A673 (cell line): ENCODE data around the gene ST8SIA3. TPM values are rescaled to one million over a fixed set of nuclear protein-coding genes. Genes with fewer than 3 reads are reported as not detected.

Experiments
- BruUV-seq: library from RNA; stranded (reverse); fragments of 400-500 nt; replicated peaks from 2 replicates; lab custom pipeline; 2021; lab: Mats Ljungman, UMichigan
- CTCF ChIA-PET: fragments of 300-600 bp; sonication (Branson Sonifier 250); formaldehyde crosslinking; loops from one replicate; lab custom pipeline; 2022; ENCODE audit warnings: antibody characterized with exemption; lab: Charles Lee
- POLR2A ChIA-PET: fragments of 300-600 bp; sonication (Branson Sonifier 250); formaldehyde crosslinking; loops from one replicate; lab custom pipeline; 2022; ENCODE audit warnings: antibody characterized with exemption; ENCODE audit not compliant: low non-redundant PET; lab: Charles Lee
- DNase-seq: peaks from one replicate; pipeline ENCODE4 v3.0.0-alpha.2; 2015; ENCODE audit warnings: low spot score
- H3K27ac ChIP-seq: fragments of 200-600 bp; sonication (generic); 2 replicates; pipeline ENCODE4 v1.5.1; 2016; ENCODE audit warnings: mixed run types, low read depth, mild to moderate bottlenecking, mixed read lengths, antibody characterized with exemption, low read length; ENCODE audit not compliant: poor library complexity, severe bottlenecking
- H3K27me3 ChIP-seq: fragments of 200-600 bp; sonication (generic); replicated peaks from 2 replicates; pipeline ENCODE4 v1.6.1; 2017; ENCODE audit warnings: mixed run types, low read depth, mild to moderate bottlenecking, mixed read lengths, antibody characterized with exemption, low read length; ENCODE audit not compliant: insufficient read depth, poor library complexity
- H3K36me3 ChIP-seq: fragments of 200-600 bp; sonication (generic); 2 replicates; pipeline ENCODE4 v1.6.1; 2016; ENCODE audit warnings: mixed run types, mild to moderate bottlenecking, mixed read lengths, antibody characterized with exemption, low read length; ENCODE audit not compliant: insufficient read depth, poor library complexity, severe bottlenecking
- H3K4me1 ChIP-seq: fragments of 200-600 bp; sonication (generic); 2 replicates; pipeline ENCODE4 v1.6.1; 2017; ENCODE audit warnings: mixed run types, mild to moderate bottlenecking, mixed read lengths, antibody characterized with exemption, low read length; ENCODE audit not compliant: insufficient read depth, poor library complexity, severe bottlenecking
- H3K4me3 ChIP-seq: fragments of 200-600 bp; sonication (generic); 2 replicates; pipeline ENCODE4 v1.5.1; 2016; ENCODE audit warnings: low read depth, mixed run types, mild to moderate bottlenecking, mixed read lengths, low read length; ENCODE audit not compliant: poor library complexity, severe bottlenecking
- H3K9me3 ChIP-seq: fragments of 200-600 bp; sonication (generic); 2 replicates; pipeline ENCODE4 v1.6.1; 2016; ENCODE audit warnings: mixed run types, low read depth, mild to moderate bottlenecking, mixed read lengths, antibody characterized with exemption, low read length; ENCODE audit not compliant: poor library complexity, severe bottlenecking
- CTCF ChIP-seq: fragments of 300-800, 200-600 bp; sonication (generic); conservative IDR thresholded peaks from 2 replicates; pipeline ENCODE4 v1.5.1; 2017; ENCODE audit warnings: low read depth, mild to moderate bottlenecking, antibody characterized with exemption, low read length, moderate library complexity, mixed read lengths
- EZH2 ChIP-seq: fragments of 200-600 bp; sonication (generic); IDR thresholded peaks from 2 replicates; pipeline ENCODE4 v1.6.1; 2017; ENCODE audit warnings: borderline replicate concordance, low read depth, mild to moderate bottlenecking, mixed read lengths, antibody characterized with exemption, low read length; ENCODE audit not compliant: poor library complexity, severe bottlenecking
- intact Hi-C: fragments of 100-400 bp; cut with micrococcal nuclease; formaldehyde crosslinking; loops from one replicate; pipeline ENCODE4 v1.10.0; 2022; ENCODE audit not compliant: unreplicated experiment
- total RNA-seq: library from RNA; stranded (reverse); gene quantifications from 2 replicates; pipeline ENCODE4 v1.2.3, GENCODE V29; 2021

The ST8SIA3 gene
- total RNA-seq, 1 experiment from 2014 or later = not detected

GRCh38 chr18:57364460-57364859 is 12.1 kb downstream of the ST8SIA3 start:
- CTCF ChIA-PET = no interaction called here

GRCh38 chr18:57366528-57367081 is 14.2 kb downstream of the ST8SIA3 start:
- CTCF ChIA-PET = no interaction called here
- Histone ChIP-seq H3K27me3 (peaks cover 85% of the 10 kb centered on the region), H3K4me1 (no peaks in the 10 kb centered on the region), H3K27ac (no peak overlapping the region), H3K36me3 (no peaks in the 10 kb centered on the region), H3K9me3 (no peaks in the 10 kb centered on the region), H3K4me3 (no peak overlapping the region)
- no peak for TF ChIP-seq EZH2
- no peak for TF ChIP-seq CTCF
- POLR2A ChIA-PET = no interaction called here
- no peak for DNase-seq
- BruUV-seq = no TSS peak
- intact Hi-C loops = no loop called here

More at GRCh38 chr18:57364460-57364859, 12.1 kb downstream of the ST8SIA3 start:
- BruUV-seq = no TSS peak
- no peaks in the 10 kb centered on the region for H3K4me1 ChIP-seq
- no peak for TF ChIP-seq EZH2
- TF ChIP-seq CTCF = no peak
- POLR2A ChIA-PET = no interaction called here
- no peak overlapping the region for H3K27ac ChIP-seq
- no peak overlapping the region for H3K4me3 ChIP-seq
- H3K27me3 ChIP-seq = peaks cover 84% of the 10 kb centered on the region
- DNase-seq = no peak
- H3K36me3 ChIP-seq = no peaks in the 10 kb centered on the region
- intact Hi-C loops = no loop called here
- no peaks in the 10 kb centered on the region for H3K9me3 ChIP-seq

GRCh38 chr18:57372444-57372843 is 20.1 kb downstream of the ST8SIA3 start:
- BruUV-seq = no TSS peak
- no peaks in the 10 kb centered on the region for H3K36me3 ChIP-seq
- H3K27ac ChIP-seq = no peak overlapping the region
- ChIA-PET POLR2A (no interaction called here), CTCF (no interaction called here)
- no peaks in the 10 kb centered on the region for H3K4me1 ChIP-seq
- no peaks in the 10 kb centered on the region for H3K9me3 ChIP-seq
- H3K4me3 ChIP-seq = no peak overlapping the region
- peaks cover 62% of the 10 kb centered on the region for H3K27me3 ChIP-seq
- no peak for TF ChIP-seq EZH2
- no peak for TF ChIP-seq CTCF
- no peak for DNase-seq
- intact Hi-C loops = no loop called here
